Measurements from ENCODE around the gene CNTNAP2.
"Not testable (repeated sequence)": the region's sequence is repeated elsewhere in the genome, so short reads cannot be mapped to it uniquely, and the experiment has no call there.

Gene CNTNAP2

GRCh38 chr7:148017126-148017525 lies 1900.5 kb downstream of the CNTNAP2 start:
- DNase-seq = no peak

GRCh38 chr7:148020679-148021078 lies 1904.1 kb downstream of the CNTNAP2 start:
- DNase-seq = no peak

DNA sequence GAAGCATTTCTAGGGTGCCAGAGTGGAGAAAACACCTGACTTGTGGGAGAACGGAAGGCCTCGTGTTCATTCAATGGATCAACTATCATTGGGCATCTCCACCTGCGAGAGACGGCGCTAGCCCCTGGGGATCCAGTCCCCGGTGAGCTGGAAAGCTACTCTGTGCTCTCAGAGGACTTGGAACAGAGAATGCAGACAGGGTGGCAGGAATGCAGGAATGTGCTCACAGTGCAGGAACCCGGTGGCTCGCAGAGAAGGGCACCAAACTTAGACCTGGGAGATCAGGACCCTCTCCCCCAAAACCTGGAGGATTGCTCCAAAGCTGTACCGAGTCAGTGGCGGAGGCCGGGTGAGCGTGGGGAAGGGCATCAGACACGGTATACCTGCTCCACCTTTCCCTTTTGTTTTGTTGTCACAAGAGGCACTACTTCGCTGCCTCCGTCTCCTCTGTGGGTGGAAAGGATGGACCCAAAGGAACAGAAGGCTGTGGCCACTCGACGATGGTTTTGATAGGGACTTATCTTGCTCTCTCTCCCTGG lies 1905.0 kb downstream of the CNTNAP2 start:
- no peak for DNase-seq

DNA sequence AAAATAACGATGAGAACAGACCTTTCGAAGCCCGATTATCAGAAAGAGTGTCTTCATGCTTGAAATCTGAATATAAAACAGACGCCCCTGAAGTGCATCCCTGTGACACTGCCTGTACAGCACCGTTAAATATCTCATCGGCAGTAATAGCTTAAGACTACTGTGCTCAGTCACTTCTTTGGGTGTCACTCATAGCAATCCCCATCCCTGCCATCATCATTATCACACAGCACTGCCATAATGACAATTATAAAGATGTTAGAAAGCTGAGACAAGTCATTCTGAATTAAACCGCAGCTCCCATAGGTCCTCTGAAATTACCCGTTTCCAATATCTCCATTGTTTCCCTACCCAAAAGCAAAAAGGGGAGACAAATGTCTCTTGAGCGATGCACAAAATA lies 1906.2 kb downstream of the CNTNAP2 start:
- DNase-seq = no peak

GRCh38 chr7:148026713-148027112 lies 1910.1 kb downstream of the CNTNAP2 start:
- DNase-seq = no peak

DNA sequence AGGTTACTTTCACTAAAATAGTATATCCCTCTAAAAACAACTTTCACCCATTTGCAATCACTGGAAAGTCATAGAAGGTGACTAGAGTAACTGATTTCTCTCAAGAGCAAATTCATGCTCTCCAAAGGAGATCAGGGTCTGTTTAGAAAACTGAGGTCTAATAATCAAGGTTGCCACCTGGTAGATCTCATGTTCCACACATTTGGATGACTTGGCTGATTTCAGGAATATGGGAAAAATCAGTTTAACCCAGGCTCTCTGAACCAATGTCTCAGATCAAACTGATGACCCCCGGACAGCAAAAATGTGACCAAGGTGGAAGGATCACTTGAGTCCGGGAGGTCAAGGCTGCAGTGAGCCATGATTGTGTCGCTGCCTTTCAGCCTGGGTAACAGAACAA lies 1911.6 kb downstream of the CNTNAP2 start:
- no peak for DNase-seq

- DNase-seq = no peak
Measured at GRCh38 chr7:148031019-148031418, 1914.4 kb downstream of the CNTNAP2 start.

DNA sequence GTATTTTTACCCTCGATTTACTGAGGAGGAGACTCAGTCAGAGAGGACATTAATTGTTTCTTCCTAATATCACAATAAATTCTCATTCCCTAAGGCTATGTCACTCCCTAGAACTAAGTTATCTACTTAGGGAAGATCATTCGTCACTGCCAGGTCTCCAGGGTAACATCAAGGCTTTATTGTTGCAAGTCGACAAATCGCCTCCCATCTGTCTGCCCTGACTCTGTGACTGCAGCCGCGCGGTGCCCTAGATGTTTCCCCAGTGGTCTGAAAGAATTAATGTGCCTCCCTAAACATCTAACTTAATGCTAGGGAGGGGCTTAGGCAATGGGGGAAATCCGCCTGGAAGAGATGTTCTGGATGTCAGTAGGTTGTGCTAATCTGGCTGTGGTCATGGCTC lies 1915.2 kb downstream of the CNTNAP2 start:
- no peak for DNase-seq

DNA sequence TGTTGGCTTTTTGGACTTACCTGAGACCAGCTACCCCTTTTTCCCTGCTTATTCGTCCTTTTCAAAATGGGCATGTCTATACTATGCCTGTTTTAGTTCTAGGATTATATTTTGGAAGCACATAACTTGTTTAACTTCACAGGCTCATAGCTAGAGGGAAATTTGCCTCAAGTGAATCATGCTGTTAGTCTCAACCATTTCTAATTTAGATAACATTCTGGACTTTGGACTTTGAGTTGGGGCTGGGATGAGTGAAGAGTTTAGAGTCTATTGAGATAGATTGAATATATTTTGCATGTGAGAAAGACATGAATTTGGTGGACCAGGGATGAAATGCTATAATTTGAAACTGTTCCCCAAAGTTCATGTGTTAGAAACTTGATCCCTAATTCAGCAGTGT lies 1919.3 kb downstream of the CNTNAP2 start:
- no peak for DNase-seq

DNA sequence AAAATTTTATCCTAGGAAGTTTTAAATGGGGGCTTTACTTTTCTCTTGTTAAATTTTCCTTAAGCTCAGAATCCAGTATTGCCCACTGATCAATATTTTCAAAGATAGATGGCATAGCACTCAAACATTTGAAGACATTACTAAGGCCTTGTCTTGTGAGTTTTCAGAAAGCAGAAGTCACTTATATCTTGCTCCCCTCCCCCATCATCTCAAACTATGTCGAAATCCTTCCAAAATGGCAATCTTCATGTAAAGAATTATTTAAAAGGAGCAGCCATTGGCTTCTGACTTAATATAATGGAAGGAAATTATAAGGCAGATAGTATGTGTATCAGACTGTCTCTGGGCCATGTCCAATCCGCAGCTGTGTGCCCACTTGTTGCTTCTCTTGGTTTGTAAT lies 1920.4 kb downstream of the CNTNAP2 start:
- no peak for DNase-seq

GRCh38 chr7:148041156-148041555 lies 1924.6 kb downstream of the CNTNAP2 start:
- no peak for DNase-seq

DNA sequence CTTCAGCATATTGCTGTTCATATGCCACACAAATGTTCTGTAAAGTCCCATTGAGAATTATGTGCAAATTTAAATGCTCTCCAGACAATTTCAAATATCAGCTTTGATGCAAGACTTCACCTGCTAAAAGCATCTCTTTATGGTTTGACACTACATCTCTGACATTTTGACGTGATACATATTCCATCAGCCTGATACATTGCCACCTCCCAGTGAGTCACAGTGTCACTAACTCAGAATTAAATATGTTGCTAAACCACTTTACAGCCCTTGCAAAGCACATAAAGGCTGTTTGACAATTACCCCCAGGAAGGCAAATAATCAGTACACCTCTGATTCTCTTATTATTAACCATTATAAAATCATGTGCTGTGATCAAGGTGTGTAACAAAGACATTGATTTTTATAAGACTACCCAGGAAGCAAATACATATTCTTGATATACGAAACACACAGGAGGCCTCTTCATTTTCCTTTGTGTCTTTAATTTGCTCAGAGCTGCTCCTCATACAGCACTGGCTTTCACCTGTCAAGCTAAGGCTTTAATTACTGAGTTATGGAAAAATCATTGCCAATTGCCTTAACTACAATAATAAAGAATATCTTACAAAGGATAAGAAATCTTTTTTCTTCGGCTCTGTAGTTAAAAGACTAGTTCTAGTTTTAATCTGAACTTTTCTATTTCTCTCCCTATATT lies 1926.5 kb downstream of the CNTNAP2 start:
- DNase-seq = no peak

DNA sequence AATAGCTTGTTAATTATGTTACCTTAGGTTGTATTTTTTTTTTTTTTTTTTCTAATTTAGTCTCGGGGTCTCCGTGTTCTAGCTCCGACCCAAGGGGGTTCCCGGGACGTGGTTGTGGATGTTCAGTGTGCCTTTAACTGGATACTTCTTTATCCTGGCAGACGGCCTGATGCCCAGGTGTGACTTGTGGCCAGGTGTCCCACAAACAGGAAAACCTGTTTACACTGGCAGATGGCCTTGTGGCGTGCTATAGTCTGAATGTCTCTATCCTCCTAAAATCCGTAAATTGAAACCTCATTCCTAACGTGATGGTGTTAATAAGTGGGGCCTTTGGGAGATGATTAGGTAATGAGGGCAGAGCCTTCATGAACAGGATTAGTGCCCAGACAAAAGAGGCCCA lies 1927.6 kb downstream of the CNTNAP2 start:
- no peak for DNase-seq

- DNase-seq = no peak
Measured at GRCh38 chr7:148045521-148045920, 1928.9 kb downstream of the CNTNAP2 start.

- no peak for DNase-seq
Measured at GRCh38 chr7:148049068-148049467, 1932.5 kb downstream of the CNTNAP2 start.

- DNase-seq = no peak
Measured at GRCh38 chr7:148050492-148051158, 1934.0 kb downstream of the CNTNAP2 start.

GRCh38 chr7:148056406-148056805 lies 1939.8 kb downstream of the CNTNAP2 start:
- DNase-seq = no peak

DNA sequence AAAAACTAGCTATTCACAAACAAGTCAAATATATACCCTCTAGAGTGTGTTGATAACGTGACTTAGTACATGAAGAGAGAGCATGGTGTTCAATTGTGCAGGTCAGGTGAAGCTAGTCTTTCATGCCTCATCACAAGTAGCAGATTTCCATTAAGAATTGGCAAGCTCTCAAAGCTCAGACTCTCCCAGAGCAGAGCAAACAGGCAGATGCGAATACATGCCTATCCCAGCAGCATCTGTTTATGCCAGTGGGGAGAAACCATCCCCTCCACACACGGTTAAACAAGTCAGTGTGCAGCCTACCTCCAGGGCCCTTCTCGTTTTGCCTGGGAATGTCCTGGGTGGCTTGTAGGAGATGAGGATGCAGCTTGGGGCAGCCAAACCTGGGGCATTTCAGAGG lies 1941.5 kb downstream of the CNTNAP2 start:
- no peak for DNase-seq

GRCh38 chr7:148058753-148059152 lies 1942.2 kb downstream of the CNTNAP2 start:
- no peak for DNase-seq

DNA sequence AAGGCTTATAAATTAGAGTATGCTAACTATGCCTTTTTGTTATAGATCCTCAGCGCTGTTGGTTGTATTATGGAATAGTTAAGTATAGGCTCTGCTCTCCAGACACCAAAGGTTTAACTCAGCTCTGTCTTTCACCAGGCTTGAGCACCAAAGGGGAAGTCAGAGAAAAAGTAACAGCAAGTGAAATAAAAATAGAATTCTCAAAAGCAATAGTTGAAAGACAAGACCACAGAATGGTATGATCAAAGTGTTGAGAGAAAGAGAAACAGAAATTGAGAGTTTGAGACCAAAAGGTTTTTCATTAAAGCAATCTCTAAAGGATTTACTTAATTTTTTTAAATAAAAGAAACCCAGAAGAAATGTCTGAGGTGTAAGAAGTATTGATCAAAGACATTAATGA lies 1944.1 kb downstream of the CNTNAP2 start:
- DNase-seq = no peak

DNA sequence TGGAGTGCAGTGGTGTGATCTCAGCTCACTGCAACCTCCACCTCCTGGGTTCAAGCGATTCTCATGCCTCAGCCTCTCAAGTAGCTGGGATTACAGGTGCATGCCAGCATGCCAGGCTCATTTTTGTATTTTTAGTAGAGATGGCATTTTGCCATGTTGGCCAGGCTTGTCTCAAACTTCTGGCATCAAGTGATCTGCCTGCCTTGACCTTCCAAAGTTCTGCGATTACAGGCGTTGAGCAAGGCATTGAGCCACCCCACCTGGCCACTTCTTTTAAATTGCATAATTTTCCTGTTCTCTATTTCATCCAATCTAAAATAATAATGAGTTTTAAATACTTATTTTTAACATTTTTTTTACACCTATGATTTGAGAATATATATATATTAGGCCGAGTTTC lies 1961.5 kb downstream of the CNTNAP2 start:
- DNase-seq = not testable (repeated sequence)

DNA sequence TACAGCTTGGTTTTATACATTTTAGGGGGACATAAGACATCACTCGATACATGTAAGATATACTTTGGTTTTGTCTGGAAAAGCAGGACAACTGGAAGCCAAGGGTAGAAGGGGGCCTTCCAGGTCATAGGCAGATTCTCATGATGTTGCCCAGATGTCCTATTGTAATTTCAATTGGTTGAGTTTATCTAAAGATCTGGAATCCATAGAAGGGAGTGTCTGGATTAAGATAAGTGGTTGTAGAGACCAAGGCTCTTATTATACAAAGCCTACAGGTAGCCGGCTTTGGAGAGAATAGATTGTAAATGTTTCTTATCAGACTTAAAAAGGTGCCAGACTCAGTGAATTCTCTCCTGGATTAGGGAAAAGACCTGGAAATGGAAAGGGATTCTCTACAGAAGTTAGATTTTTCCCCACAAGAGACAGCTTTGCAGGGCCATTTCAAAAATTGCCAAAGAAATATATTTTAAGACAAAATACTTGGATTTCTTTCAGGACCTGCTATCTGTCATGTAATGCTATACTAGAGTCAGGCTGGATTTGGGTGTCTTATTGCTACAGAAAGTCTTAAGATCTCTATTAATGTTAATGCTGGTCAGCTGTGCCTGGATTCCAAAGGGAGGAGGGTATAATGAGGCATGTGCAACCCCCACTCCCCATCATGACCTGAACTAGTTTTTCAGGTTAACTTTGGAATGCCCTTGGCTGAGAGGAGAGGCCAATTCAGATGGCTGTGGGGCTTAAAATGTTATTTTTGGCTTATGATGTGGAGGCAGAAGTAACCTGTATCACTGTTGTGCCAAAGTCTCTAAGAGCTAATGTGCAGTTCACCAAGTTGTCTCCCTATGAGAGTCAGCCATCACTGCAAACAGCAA lies 1962.8 kb downstream of the CNTNAP2 start:
- no peak for DNase-seq

DNA sequence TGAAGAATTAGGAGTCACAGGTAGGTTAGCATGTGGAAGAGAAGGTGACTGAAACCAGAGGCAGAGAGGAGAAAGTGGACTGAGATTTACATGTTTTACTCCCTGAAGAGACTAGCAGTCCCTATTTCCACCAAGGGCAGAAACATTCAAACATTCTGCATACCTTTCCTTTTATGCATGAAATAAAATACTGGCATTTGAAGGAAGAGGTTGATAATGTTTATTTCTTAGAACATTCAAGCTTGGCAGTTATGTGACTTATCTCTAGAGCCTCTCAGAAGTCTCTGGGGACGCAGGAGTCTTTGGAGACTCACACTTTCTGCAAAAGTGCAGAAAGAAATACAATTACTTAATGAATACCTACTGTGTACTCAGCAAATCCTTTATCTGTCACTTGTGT lies 1966.8 kb downstream of the CNTNAP2 start:
- DNase-seq = no peak

DNA sequence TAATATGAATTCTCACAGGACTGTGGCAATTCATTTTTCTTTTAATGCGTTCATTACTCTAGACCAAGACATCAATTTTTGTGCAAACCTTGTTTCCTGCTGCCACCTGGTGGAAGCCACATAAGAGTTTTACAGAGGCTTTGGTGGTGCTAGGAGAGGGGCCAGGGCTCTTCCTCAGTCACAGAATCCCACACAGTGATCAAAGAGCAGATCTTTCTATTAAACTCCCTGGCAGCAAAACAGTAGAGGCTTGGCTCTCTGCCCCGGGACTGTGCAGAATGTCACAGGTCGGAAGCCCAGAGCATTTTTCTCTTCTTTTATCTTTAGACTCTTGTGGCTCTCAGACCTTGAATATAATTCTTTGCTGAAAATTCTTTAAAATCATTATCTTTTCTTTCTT lies 1967.5 kb downstream of the CNTNAP2 start:
- no peak for DNase-seq

Data from CD4-positive, alpha-beta T cell treated with Interleukin-4 for 4 hours (primary cell).